Ishikawa (cell line): ENCODE results near the gene TNS3.

Source experiments
- RAD21 ChIP-seq: IDR thresholded peaks from 2 replicates; pipeline ENCODE4 v1.6.1; 2012; ENCODE audit warnings: low read depth
- TF ChIP-seq, protein P1 (sequence below): IDR thresholded peaks from 2 replicates; pipeline ENCODE4 v1.6.1; 2012

DNA sequence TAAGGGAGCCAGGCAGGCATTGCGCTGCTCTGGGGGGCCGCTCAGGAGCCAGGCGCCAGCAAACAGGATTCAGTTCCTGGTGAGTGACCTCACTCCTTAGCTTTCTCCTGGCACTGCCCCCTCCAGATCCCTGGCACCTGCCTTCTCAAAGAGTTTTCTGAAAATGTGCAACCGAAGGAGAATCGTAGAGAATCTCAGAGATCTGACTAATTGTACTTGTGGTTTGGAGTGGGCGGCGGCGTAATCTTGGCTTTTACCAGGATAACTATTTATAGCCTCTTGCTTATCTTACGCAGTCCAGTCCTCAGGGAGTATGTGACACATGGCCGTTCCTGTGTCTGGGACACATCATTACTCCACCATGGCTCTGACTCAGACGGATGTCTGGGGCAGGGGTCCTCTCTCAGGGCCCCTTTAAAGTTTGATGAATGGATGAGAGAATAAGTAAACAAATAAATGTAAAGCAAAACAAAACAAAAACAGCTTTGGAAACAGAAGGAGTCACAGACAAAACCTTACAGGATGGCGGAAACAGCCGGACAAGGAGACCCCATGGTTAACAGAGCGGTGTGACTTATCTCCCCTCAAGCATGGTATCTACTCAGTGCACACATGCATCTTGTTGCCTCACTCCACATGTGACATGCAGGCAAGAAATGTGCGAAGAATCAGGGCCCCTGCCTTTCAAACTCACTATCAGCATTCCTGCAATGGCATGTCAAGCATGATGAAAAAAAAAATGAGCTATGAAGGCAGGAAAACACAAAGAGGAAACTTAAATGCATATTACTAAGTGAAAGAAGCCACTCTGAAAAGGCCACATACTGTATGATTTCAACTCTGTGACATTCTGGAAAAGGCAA is 99.7 kb downstream of the TNS3 start:
- TF ChIP-seq RAD21: no peak
- TF ChIP-seq, protein P1, sequence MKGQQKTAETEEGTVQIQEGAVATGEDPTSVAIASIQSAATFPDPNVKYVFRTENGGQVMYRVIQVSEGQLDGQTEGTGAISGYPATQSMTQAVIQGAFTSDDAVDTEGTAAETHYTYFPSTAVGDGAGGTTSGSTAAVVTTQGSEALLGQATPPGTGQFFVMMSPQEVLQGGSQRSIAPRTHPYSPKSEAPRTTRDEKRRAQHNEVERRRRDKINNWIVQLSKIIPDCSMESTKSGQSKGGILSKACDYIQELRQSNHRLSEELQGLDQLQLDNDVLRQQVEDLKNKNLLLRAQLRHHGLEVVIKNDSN: no peak
